ENCODE data around the gene SCUBE2. TPM values are rescaled to one million over a fixed set of nuclear protein-coding genes. Genes with fewer than 3 reads are reported as not detected.

The SCUBE2 gene
- total and polyA plus RNA-seq, 2 donors (not counting 3 experiments of a cell fraction or from before 2014, with no cell fraction given): 0.55 to 3.5 TPM

DNA sequence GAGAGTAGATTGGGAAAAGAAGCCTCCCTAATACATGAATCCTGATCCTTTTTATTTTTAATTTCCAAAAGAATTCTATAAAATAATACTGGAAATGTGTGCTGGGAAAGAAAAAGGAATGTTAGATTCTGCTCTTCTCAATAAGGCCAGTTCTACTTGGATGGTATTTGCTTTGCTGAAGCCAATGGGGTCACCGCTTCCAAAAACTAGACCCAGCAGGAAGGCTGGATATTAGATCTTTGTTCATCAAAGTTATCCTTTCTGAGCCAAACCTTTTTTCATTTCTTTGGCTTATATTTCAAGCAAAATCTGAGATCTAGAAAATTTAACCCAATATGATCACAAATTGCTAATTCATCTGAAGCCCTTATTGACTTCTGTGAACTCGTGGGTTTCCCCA lies 41.4 kb downstream of the SCUBE2 start:
- Histone ChIP-seq H3K9me3 (replicated peaks; ENCODE audit: control insufficient read depth, insufficient read depth, low read length) (no peaks in the 10 kb centered on the region), H4K20me1 (replicated peaks; ENCODE audit: control insufficient read depth, extremely low read depth, insufficient read depth, low read length) (no peaks in the 10 kb centered on the region), H3K9me1 (replicated peaks; ENCODE audit: control insufficient read depth, extremely low read depth, insufficient read depth, low read length) (no peaks in the 10 kb centered on the region), H3K36me3 (ENCODE audit: control insufficient read depth in 2 of 2, extremely low read depth in 1 of 2, insufficient read depth in 2 of 2, low read length in 2 of 2) (no peaks in the 10 kb centered on the region), H3K4me3 (replicated peaks in 1 of 3; ENCODE audit: insufficient read depth in 1 of 3, low read depth in 1 of 3, low read length in 3 of 3) (no peak overlapping the region), H3K79me2 (ENCODE audit: control insufficient read depth, insufficient read depth, low read length) (no peaks in the 10 kb centered on the region), H3K27ac (ENCODE audit: insufficient read depth, low read depth, low read length) (no peak overlapping the region), H2AFZ (ENCODE audit: low read depth, low read length) (no peak overlapping the region), H3K27me3 (ENCODE audit: control insufficient read depth in 2 of 2, insufficient read depth in 2 of 2, low read length in 2 of 2) (no peaks in the 10 kb centered on the region), H3K4me1 (ENCODE audit: control insufficient read depth, extremely low read depth, insufficient read depth, low read length) (no peaks in the 10 kb centered on the region), H3K9ac (replicated peaks; ENCODE audit: extremely low read depth, insufficient read depth, low read length) (no peak overlapping the region), H3K4me2 (ENCODE audit: insufficient read depth, low read length) (no peak overlapping the region)
- no peak for DNase-seq (ENCODE audit: low read depth, low spot score)
- POLR2A ChIA-PET: no interaction called here
- TF ChIP-seq POLR2A (IDR thresholded peaks at IDR 0.05; ENCODE audit: low read depth, low read length) (no peak), POLR2AphosphoS5 (IDR thresholded peaks at IDR 0.05; ENCODE audit: insufficient read depth, low read depth, low read length) (no peak), FOS (IDR thresholded peaks at IDR 0.05; ENCODE audit: borderline replicate concordance, insufficient read depth, low read length) (no peak)
- TF ChIP-seq, protein P1, sequence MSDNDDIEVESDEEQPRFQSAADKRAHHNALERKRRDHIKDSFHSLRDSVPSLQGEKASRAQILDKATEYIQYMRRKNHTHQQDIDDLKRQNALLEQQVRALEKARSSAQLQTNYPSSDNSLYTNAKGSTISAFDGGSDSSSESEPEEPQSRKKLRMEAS (IDR thresholded peaks at IDR 0.05; ENCODE audit: insufficient read depth, insufficient read length): no peak
- TF ChIP-seq, protein P2, sequence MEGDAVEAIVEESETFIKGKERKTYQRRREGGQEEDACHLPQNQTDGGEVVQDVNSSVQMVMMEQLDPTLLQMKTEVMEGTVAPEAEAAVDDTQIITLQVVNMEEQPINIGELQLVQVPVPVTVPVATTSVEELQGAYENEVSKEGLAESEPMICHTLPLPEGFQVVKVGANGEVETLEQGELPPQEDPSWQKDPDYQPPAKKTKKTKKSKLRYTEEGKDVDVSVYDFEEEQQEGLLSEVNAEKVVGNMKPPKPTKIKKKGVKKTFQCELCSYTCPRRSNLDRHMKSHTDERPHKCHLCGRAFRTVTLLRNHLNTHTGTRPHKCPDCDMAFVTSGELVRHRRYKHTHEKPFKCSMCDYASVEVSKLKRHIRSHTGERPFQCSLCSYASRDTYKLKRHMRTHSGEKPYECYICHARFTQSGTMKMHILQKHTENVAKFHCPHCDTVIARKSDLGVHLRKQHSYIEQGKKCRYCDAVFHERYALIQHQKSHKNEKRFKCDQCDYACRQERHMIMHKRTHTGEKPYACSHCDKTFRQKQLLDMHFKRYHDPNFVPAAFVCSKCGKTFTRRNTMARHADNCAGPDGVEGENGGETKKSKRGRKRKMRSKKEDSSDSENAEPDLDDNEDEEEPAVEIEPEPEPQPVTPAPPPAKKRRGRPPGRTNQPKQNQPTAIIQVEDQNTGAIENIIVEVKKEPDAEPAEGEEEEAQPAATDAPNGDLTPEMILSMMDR (IDR thresholded peaks at IDR 0.05; ENCODE audit: extremely low read depth in 1 of 2, insufficient read depth in 1 of 2, low read depth in 1 of 2, low read length in 2 of 2): no peak
- no peak for FAIRE-seq
- dilution Hi-C loops (cut with MboI; ENCODE audit: extremely low pct_ligation_motif_present, low sequenced_read_pairs): no loop called here
- CTCF ChIA-PET: no interaction called here
- intact Hi-C loops (cut with micrococcal nuclease): no loop called here
- no TSS peak for BruUV-seq (replicated peaks)

DNA sequence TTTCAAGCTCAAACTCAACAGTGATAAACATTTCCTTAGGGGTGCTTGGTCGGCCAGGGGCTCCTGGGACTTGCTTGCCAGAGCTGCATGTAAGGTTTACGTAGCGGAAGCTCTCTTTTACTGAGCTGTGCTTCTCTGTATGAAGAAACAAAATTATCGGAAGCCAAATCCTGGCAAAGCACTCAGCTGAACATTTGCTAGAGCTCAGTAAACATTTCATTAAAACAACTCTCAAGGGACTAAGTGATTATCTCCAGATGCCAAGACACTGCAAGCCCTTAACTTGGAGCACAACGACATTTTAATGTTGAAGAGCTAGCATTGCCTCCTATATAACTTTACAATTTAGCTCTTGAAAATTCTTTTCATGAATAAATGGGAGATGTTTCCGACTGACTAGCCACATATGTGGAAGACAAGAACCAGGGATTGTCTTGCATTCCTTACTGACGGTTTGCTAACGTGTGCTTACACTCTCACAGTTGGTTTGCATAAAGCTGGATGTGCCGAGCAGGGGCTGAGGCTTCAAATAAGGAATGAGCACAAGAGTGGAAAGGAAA lies 43.4 kb downstream of the SCUBE2 start:
- no peaks in the 10 kb centered on the region for H4K20me1 ChIP-seq (replicated peaks; ENCODE audit: control insufficient read depth, extremely low read depth, insufficient read depth, low read length)
- no peaks in the 10 kb centered on the region for H3K36me3 ChIP-seq (ENCODE audit: control insufficient read depth in 2 of 2, extremely low read depth in 1 of 2, insufficient read depth in 2 of 2, low read length in 2 of 2)
- no peak overlapping the region for H2AFZ ChIP-seq (ENCODE audit: low read depth, low read length)
- BruUV-seq (replicated peaks): no TSS peak
- FAIRE-seq (no peak), DNase-seq (ENCODE audit: low read depth, low spot score) (no peak)
- H3K4me3 ChIP-seq (replicated peaks in 1 of 3; ENCODE audit: insufficient read depth in 1 of 3, low read depth in 1 of 3, low read length in 3 of 3): no peak overlapping the region
- TF ChIP-seq FOS (IDR thresholded peaks at IDR 0.05; ENCODE audit: borderline replicate concordance, insufficient read depth, low read length) (no peak), JUN (IDR thresholded peaks at IDR 0.05; ENCODE audit: borderline replicate concordance, insufficient read depth, insufficient read length, low read depth) (no peak), EZH2 (IDR thresholded peaks at IDR 0.05; ENCODE audit: borderline replicate concordance, low read depth, low read length, severe bottlenecking) (no peak), POLR2A (IDR thresholded peaks at IDR 0.05; ENCODE audit: low read depth, low read length) (no peak), GATA2 (IDR thresholded peaks at IDR 0.05; ENCODE audit: insufficient read depth, insufficient read length, low read depth, low read length) (no peak), MYC (IDR thresholded peaks at IDR 0.05; ENCODE audit: low read depth, low read length) (no peak), POLR2AphosphoS5 (IDR thresholded peaks at IDR 0.05; ENCODE audit: insufficient read depth, low read depth, low read length) (no peak)
- TF ChIP-seq, protein P1 (IDR thresholded peaks at IDR 0.05; ENCODE audit: insufficient read depth, insufficient read length): no peak
- TF ChIP-seq, protein P2 (IDR thresholded peaks at IDR 0.05; ENCODE audit: extremely low read depth in 1 of 2, insufficient read depth in 1 of 2, low read depth in 1 of 2, low read length in 2 of 2): no peak
- H3K9me3 ChIP-seq (replicated peaks; ENCODE audit: control insufficient read depth, insufficient read depth, low read length): no peaks in the 10 kb centered on the region
- no peak overlapping the region for H3K27ac ChIP-seq (ENCODE audit: insufficient read depth, low read depth, low read length)
- no peaks in the 10 kb centered on the region for H3K9me1 ChIP-seq (replicated peaks; ENCODE audit: control insufficient read depth, extremely low read depth, insufficient read depth, low read length)
- CTCF ChIA-PET: interaction anchor here (1.1 to 2.4 kb wide), 5 partner anchors 11 to 45 kb away, joined by 3 to 8 read pairs (median 4); no protein-coding TSS in a partner anchor
- dilution Hi-C loops (cut with MboI; ENCODE audit: extremely low pct_ligation_motif_present, low sequenced_read_pairs): no loop called here
- H3K4me1 ChIP-seq (ENCODE audit: control insufficient read depth, extremely low read depth, insufficient read depth, low read length): no peaks in the 10 kb centered on the region
- no peaks in the 10 kb centered on the region for H3K79me2 ChIP-seq (ENCODE audit: control insufficient read depth, insufficient read depth, low read length)
- no peak overlapping the region for H3K9ac ChIP-seq (replicated peaks; ENCODE audit: extremely low read depth, insufficient read depth, low read length)
- no peak overlapping the region for H3K4me2 ChIP-seq (ENCODE audit: insufficient read depth, low read length)
- H3K27me3 ChIP-seq (ENCODE audit: control insufficient read depth in 2 of 2, insufficient read depth in 2 of 2, low read length in 2 of 2): peaks cover 0 to 4% of the 10 kb centered on the region in 2 experiments
- intact Hi-C loops (cut with micrococcal nuclease): no loop called here
- POLR2A ChIA-PET: no interaction called here
